Fibroblast of the aortic adventitia (primary cell): Measurements from ENCODE around the gene ZFHX3. TPM values are rescaled to one million over a fixed set of nuclear protein-coding genes. Genes with fewer than 3 reads are reported as not detected.

Experiments
- DNase-seq: peaks from one replicate; pipeline ENCODE4 v3.0.0-alpha.2; 2010; ENCODE audit warnings: low read depth
- H3K4me3 ChIP-seq: 2 replicates; pipeline ENCODE4 v1.5.1; 2011; ENCODE audit warnings: low read depth, mild to moderate bottlenecking, control low read depth, low read length, moderate library complexity
- CTCF ChIP-seq: IDR thresholded peaks from 2 replicates; pipeline ENCODE4 v1.5.1; 2011; ENCODE audit warnings: mild to moderate bottlenecking, low read length, control low read depth, inconsistent platforms; ENCODE audit not compliant: insufficient read depth
- total RNA-seq: library from RNA; depleted of rRNA; stranded (reverse); fragments of >200 nt; gene quantifications from 2 replicates; pipeline ENCODE4 v1.2.3, GENCODE V29; 2012; ENCODE audit warnings: low replicate concordance

The ZFHX3 gene
- total RNA-seq, 1 donor, result 8.1 TPM

- no peak overlapping the region for H3K4me3 ChIP-seq
Measured at GRCh38 chr16:72915331-72915730, 132.6 kb downstream of the ZFHX3 start.

GRCh38 chr16:72913551-72913950, 134.4 kb downstream of the ZFHX3 start:
- no peak for DNase-seq
- TF ChIP-seq CTCF, result no peak
- no peak overlapping the region for H3K4me3 ChIP-seq

More at GRCh38 chr16:72915331-72915730, 132.6 kb downstream of the ZFHX3 start:
- TF ChIP-seq CTCF, result no peak
- DNase-seq, result no peak

- DNase-seq, result no peak
- H3K4me3 ChIP-seq, result no peak overlapping the region
- no peak for TF ChIP-seq CTCF
Measured at GRCh38 chr16:72911971-72912370, 136.0 kb downstream of the ZFHX3 start.

- no peak for DNase-seq
- no peak for TF ChIP-seq CTCF
- no peak overlapping the region for H3K4me3 ChIP-seq
Measured at GRCh38 chr16:72910875-72911274, 137.1 kb downstream of the ZFHX3 start.

GRCh38 chr16:72910381-72910780, 137.5 kb downstream of the ZFHX3 start:
- no peak for DNase-seq
- TF ChIP-seq CTCF, result no peak
- no peak overlapping the region for H3K4me3 ChIP-seq

- no peak for DNase-seq
- H3K4me3 ChIP-seq, result no peak overlapping the region
- TF ChIP-seq CTCF, result no peak
Measured at GRCh38 chr16:72909196-72909595, 138.7 kb downstream of the ZFHX3 start.

- H3K4me3 ChIP-seq, result no peak overlapping the region
- no peak for DNase-seq
- TF ChIP-seq CTCF, result no peak
Measured at GRCh38 chr16:72908362-72909167, 139.4 kb downstream of the ZFHX3 start.
